Activated T-cell treated with anti-CD3 and anti-CD28 coated beads for 1 hour (primary cell): Measurements from ENCODE around the gene SKIC2.
"Not testable (repeated sequence)": the region's sequence is repeated elsewhere in the genome, so short reads cannot be mapped to it uniquely, and the experiment has no call there.

ENCODE experiments used
- DNase-seq: peaks from one replicate; pipeline ENCODE4 v3.0.0-alpha.2; 2020; ENCODE audit warnings: low read depth

Gene SKIC2

GRCh38 chr6:31958741-31959739, at the start of gene SKIC2, which contains the start of gene NELFE:
TSS of gene SKIC2 (plus strand) at chr6:31959175. CDS start at chr6:31959193, 18 bp downstream.
TSS of gene NELFE (minus strand) at chr6:31958971. CDS start at chr6:31958446, 525 bp downstream.
- DNase-seq: peak; percentile 97

- not testable (repeated sequence) for DNase-seq
Observed at GRCh38 chr6:31909298-31909697, 49.7 kb upstream of the SKIC2 start.

DNA sequence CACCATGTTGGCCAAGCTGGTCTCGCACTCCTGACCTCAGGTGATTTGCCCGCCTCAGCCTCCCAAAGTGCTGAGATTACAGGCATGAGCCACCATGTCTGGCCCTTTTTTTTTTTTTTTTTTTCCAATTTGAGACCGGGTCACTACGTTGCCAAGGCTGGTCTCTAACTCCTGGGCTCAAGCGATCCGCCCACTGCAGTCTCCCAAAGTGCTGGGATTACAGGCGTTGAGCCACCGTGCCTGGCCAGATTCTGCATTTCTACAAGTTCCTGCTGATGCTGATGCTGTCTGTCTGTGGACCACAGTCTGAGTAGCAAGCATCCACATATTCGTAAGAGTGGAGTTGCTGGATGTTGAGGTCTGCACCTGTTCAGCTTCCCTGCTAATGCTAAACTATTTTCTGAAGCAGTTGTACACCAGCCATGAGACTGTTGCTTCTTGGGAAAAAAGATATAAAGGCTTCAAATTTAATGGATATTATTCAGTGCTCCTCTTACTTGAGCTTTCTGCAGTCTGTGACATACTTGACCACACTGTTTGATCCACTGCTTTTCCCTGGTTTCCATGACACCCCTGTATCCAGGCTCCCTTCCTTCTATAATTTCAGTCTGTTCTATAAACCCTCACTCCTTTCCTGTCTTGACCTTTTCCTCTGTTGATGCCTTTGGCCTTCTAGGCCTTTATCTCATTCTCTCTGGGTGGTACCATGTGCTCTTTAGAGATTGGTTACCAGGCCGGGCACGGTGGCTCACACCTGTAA, 47.0 kb upstream of the SKIC2 start:
- DNase-seq: no peak

- DNase-seq: no peak
Observed at GRCh38 chr6:31915351-31915750, 43.6 kb upstream of the SKIC2 start.

- DNase-seq: no peak
Observed at GRCh38 chr6:31915756-31916155, 43.2 kb upstream of the SKIC2 start.

DNA sequence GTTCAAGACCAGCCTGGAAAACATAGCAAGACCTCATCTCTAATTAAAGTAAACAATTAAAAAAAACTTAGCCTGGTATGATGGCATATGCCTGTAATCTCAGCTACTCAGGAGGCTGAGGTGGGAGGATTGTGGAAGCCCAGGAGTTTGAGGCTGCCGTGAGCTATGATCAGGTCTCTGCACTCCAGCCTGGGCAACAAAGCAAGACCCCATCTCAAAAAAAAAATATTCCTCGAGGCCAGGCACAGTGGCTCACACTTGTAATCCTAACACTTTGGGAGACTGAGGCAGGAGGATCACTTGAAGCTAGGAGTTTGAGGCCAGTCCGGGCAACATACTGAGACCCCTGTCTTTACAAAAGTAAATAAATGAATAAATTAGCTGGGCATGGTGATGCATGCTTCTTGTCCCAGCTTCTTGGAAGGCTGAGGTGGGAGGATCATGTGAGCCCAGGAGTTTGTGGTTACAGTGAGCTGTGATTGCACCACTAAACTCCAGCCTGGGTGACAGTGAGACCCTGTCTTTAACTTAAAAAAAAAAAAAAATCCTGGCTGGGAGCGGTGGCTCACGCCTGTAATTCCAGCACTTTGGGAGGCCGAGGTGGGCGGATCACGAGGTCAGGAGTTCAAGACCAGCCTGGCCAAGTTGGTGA, 40.8 kb upstream of the SKIC2 start:
- DNase-seq: no peak

DNA sequence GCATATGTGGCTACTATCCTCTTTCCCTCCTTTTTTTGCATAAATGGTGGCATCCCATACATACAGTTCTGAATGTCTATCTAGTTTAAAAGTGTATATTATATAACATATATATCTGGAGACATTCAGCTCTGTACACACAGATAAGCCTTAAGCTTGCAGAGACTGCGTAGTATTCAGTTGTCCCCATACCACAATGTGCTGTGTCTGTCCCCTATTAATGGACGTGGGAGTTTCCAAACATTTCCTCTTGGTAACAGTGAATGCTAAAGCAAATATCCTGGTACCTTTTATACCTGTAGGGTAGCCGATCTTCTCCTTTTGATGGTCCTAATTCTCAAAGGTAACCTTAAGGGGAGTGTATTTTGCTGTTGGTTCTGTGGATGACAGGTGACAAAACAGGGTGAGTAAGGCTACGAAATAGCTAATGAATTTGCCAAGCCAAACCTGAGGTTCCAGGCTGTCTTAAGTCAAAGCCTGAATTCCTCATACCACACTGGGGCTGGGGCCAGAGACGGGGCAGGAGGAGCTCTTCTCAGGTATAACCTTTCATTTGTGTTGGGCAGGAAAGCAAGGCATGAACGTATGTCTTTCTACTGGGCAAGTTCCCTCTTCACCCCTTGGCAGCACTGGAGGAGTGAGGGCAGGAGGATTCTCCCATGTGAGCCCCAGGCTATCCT, 39.2 kb upstream of the SKIC2 start:
- no peak for DNase-seq

GRCh38 chr6:31920811-31921210, 38.2 kb upstream of the SKIC2 start:
- DNase-seq: no peak

- peak; percentile 16 for DNase-seq
Observed at GRCh38 chr6:31922942-31923341, 36.0 kb upstream of the SKIC2 start.

DNA sequence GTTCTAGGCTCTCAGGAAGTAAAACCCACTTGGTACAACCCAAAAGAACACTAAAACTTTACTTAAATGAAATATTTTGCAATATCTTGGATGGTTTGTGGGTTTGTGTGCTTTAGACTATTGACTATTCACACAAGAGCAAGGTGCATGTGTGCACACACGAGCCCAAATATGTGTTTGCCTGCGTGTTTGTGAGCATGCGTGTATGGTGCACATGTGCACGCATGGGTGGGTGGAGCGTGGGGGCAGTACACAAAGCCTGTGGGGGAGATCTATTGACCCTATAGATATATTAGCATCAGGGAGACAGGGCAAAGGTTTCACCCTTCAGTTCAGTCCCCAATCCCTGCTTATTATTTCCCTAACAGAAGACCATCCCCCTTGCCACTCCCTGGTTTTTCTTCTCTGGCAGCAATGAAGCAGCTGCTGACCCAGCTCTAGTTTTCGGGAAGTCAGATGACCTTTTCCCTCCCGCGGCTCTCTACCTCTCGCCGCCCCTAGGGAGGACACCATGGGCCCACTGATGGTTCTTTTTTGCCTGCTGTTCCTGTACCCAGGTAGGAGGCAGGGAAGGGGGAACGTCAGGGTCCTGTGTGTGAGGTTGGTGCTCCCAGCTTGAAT, 31.6 kb upstream of the SKIC2 start, which contains the start of gene C2:
Gene C2, plus strand, starts transcription at position 476 of the 621 bp plus-strand sequence. Its CDS starts 36 bp downstream, at position 512.
- DNase-seq: no peak

GRCh38 chr6:31927863-31928671, 30.9 kb upstream of the SKIC2 start:
- DNase-seq: no peak

GRCh38 chr6:31928672-31928939, 30.4 kb upstream of the SKIC2 start:
- no peak for DNase-seq

- no peak for DNase-seq
Observed at GRCh38 chr6:31930962-31931361, 28.0 kb upstream of the SKIC2 start.

GRCh38 chr6:31932137-31932536, 26.8 kb upstream of the SKIC2 start:
- DNase-seq: not testable (repeated sequence)

DNA sequence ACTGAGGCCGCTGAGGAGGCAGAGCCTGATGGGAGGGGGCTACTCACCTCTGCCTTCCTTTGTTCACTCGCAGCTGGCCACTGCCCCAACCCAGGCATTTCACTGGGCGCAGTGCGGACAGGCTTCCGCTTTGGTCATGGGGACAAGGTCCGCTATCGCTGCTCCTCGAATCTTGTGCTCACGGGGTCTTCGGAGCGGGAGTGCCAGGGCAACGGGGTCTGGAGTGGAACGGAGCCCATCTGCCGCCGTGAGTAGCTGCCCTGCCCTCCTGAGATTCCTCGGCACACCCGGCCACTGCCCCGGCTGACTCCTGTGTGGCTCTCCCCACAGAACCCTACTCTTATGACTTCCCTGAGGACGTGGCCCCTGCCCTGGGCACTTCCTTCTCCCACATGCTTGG, 25.4 kb upstream of the SKIC2 start:
- no peak for DNase-seq

- no peak for DNase-seq
Observed at GRCh38 chr6:31935021-31935420, 24.0 kb upstream of the SKIC2 start.

- DNase-seq: no peak
Observed at GRCh38 chr6:31935823-31936222, 23.2 kb upstream of the SKIC2 start.

- no peak for DNase-seq
Observed at GRCh38 chr6:31940256-31940664, 18.7 kb upstream of the SKIC2 start.

GRCh38 chr6:31943742-31944141, 15.2 kb upstream of the SKIC2 start:
- no peak for DNase-seq

DNA sequence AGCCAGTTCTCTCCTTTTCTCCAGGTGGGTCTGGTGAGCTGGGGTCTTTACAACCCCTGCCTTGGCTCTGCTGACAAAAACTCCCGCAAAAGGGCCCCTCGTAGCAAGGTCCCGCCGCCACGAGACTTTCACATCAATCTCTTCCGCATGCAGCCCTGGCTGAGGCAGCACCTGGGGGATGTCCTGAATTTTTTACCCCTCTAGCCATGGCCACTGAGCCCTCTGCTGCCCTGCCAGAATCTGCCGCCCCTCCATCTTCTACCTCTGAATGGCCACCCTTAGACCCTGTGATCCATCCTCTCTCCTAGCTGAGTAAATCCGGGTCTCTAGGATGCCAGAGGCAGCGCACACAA, 13.8 kb upstream of the SKIC2 start:
- no peak for DNase-seq
